ENCODE measurements around the gene SKOR1. TPM values are rescaled to one million over a fixed set of nuclear protein-coding genes. Genes with fewer than 3 reads are reported as not detected.

The SKOR1 gene
- total RNA-seq, 1 experiment from 2014 or later, result 0.81 TPM

DNA sequence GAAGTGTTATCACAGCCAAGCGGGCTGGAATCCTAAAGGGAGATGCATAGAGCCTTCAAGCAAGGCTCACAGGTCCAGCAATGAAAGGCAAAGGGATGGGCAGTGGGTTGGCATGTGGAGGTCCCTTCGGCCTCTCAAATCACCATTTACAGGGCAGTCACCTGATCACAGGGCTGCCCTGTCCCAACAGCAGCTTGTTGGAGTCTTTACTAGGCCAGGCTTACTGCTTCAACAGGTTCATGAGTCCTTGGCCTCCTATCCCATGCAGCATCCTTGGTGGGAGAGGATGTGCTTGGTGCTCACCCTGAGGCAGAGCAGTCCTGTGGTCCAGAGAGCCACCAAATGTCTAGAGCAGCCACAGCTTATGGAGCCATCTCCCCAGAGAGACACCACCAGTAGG lies 24.2 kb upstream of the SKOR1 start:
- CTCF ChIA-PET, result no interaction called here

DNA sequence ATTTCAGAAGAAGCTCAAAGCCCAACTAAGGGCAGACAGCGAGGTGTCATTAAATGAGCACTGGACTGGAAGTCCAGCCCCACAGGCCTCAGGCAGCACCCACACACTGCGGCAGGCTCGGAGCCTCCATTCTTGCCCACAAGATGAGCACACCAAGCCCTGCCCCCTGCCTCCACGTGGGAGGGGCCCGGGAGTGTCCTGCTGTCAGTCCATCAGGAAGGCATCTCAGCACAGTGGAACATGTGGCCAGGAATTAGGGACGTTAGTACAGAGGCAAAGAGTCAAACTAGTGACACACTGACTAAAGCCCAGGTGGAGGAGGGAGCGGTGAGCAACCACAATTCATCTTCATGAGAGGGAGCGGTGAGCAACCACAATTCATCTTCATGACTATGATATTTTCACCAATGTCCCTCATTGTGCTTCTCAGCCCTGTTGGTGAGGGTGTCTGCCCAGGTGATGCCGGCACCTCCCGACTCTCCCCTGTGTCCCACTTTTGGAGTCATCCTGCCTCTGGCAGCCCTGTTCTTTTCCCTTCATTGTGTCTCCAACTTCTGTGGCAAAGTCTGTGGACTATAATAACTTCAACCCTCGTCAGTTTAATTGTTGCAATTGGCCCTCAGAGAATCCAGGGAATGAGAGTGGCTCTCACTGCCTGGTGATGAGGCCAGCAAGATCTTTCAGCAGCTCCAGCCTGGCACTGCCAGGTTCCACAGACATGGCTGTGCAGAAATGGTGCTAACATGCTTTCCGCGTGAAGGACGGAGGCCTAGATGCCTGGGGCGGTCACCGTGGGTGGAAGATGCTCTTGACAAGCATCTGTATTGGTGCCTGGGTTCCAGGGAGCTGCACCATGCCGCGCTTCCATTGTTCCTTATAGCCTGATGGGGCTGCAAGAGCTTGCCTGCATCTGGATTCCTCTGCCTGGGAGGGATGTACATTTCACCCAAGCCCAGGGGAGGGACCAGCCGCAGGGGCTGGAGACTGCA lies 23.1 kb upstream of the SKOR1 start:
- CTCF ChIA-PET, result no interaction called here
- Histone ChIP-seq H3K4me1 (ENCODE audit: control insufficient read depth in 1 of 2, insufficient read depth in 2 of 2, low read length in 2 of 2) (no peaks in the 10 kb centered on the region), H3K27ac (ENCODE audit: low read depth, low read length) (no peak overlapping the region), H3K27me3 (ENCODE audit: insufficient read depth, low read length) (no peaks in the 10 kb centered on the region), H3K36me3 (ENCODE audit: control insufficient read depth in 1 of 2, insufficient read depth in 2 of 2, low read length in 2 of 2) (no peaks in the 10 kb centered on the region), H3K9me3 (ENCODE audit: control insufficient read depth in 1 of 2, insufficient read depth in 1 of 2, low read depth in 1 of 2, low read length in 2 of 2) (no peaks in the 10 kb centered on the region), H2AFZ (ENCODE audit: low read depth, low read length, poor library complexity, severe bottlenecking) (no peak overlapping the region), H3K79me2 (ENCODE audit: insufficient read depth, low read length) (no peaks in the 10 kb centered on the region), H3K9ac (ENCODE audit: low read length) (no peak overlapping the region), H3K4me3 (replicated peaks in 1 of 2; ENCODE audit: low read depth in 1 of 2, low read length in 2 of 2) (no peak overlapping the region), H3K4me2 (ENCODE audit: low read length) (no peak overlapping the region), H4K20me1 (ENCODE audit: insufficient read depth) (no peaks in the 10 kb centered on the region), H3K9me2 (ENCODE audit: insufficient read depth) (no peaks in the 10 kb centered on the region)
- intact Hi-C loops (cut with micrococcal nuclease), result no loop called here
- no peak for ATAC-seq
- no TSS peak for BruUV-seq (replicated peaks)
- TF ChIP-seq POLR2AphosphoS5 (IDR thresholded peaks at IDR 0.05; ENCODE audit: low read depth, low read length), result no peak
- no peak for TF ChIP-seq ELF1 (IDR thresholded peaks at IDR 0.05; ENCODE audit: borderline replicate concordance, low read depth)
- TF ChIP-seq RAD21 (IDR thresholded peaks at IDR 0.05; ENCODE audit: low read depth), result no peak
- no peak for TF ChIP-seq SIN3A (IDR thresholded peaks at IDR 0.05; ENCODE audit: low read depth)
- no peak for TF ChIP-seq JUND (IDR thresholded peaks at IDR 0.05)
- RAD21 ChIA-PET (ENCODE audit: low non-redundant PET in 1 of 2, low total read pairs in 2 of 2, uncharacterized antibody in 2 of 2, unreplicated experiment in 2 of 2), result no interaction called here
- DNase-seq (ENCODE audit: low read depth, low spot score), result no peak
- POLR2A ChIA-PET, result no interaction called here

More for the DNA sequence above, 24.2 kb upstream of the SKOR1 start:
- H3K4me2 ChIP-seq (ENCODE audit: low read length), result no peak overlapping the region
- no peaks in the 10 kb centered on the region for H3K27me3 ChIP-seq (ENCODE audit: insufficient read depth, low read length)
- H3K79me2 ChIP-seq (ENCODE audit: insufficient read depth, low read length), result no peaks in the 10 kb centered on the region
- H3K9me3 ChIP-seq (ENCODE audit: control insufficient read depth in 1 of 2, insufficient read depth in 1 of 2, low read depth in 1 of 2, low read length in 2 of 2), result no peaks in the 10 kb centered on the region
- POLR2A ChIA-PET, result no interaction called here
- no TSS peak for BruUV-seq (replicated peaks)
- no peak overlapping the region for H3K4me3 ChIP-seq (replicated peaks in 1 of 2; ENCODE audit: low read depth in 1 of 2, low read length in 2 of 2)
- no peaks in the 10 kb centered on the region for H3K36me3 ChIP-seq (ENCODE audit: control insufficient read depth in 1 of 2, insufficient read depth in 2 of 2, low read length in 2 of 2)
- intact Hi-C loops (cut with micrococcal nuclease), result no loop called here
- RAD21 ChIA-PET (ENCODE audit: low non-redundant PET in 1 of 2, low total read pairs in 2 of 2, uncharacterized antibody in 2 of 2, unreplicated experiment in 2 of 2), result no interaction called here
- H3K9ac ChIP-seq (ENCODE audit: low read length), result no peak overlapping the region
- H3K27ac ChIP-seq (ENCODE audit: low read depth, low read length), result no peak overlapping the region
- H4K20me1 ChIP-seq (ENCODE audit: insufficient read depth), result no peaks in the 10 kb centered on the region
- DNase-seq (ENCODE audit: low read depth, low spot score) (no peak), ATAC-seq (no peak)
- TF ChIP-seq CEBPB (IDR thresholded peaks at IDR 0.05; ENCODE audit: low read depth) (no peak), POLR2AphosphoS5 (IDR thresholded peaks at IDR 0.05; ENCODE audit: low read depth, low read length) (no peak), SIN3A (IDR thresholded peaks at IDR 0.05; ENCODE audit: low read depth) (no peak)
- no peaks in the 10 kb centered on the region for H3K9me2 ChIP-seq (ENCODE audit: insufficient read depth)
- no peak overlapping the region for H2AFZ ChIP-seq (ENCODE audit: low read depth, low read length, poor library complexity, severe bottlenecking)
- H3K4me1 ChIP-seq (ENCODE audit: control insufficient read depth in 1 of 2, insufficient read depth in 2 of 2, low read length in 2 of 2), result no peaks in the 10 kb centered on the region

All from HCT116 (cell line).